Measurements from ENCODE around the gene TMEM126A.

DNA sequence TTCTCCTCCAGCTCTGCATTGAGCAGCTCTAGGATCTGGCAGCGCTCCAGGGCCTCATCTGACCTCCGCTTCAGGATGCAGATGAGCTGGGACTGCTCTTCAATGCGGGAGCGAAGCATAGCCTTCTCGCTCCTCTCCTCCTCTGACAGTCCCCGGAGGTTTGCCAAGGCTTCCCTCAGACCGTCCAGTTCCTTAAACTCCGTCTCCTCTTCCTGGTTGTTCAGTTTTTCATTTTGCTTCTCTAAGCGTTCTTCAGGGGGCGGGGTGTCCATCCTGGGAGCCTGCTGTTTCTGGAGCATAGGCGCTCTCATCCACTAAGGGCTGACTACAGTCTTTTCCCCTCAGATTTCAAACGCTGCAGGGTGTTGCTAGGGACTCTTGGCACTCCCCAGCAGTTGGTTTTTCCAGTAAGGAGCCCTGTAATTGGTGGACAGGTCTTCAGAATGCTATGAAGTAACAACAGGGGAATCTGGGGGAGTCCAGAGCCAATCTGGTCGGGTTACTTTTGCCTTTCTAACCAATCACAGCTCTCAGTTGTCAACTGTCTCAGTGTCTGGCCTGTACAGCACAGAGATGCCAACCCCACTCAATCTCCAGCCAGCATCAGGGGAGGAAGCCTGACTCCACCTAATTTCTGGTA is 38.2 kb downstream of the TMEM126A start, which contains the start of gene CCDC89:
- TF ChIP-seq, protein P1, sequence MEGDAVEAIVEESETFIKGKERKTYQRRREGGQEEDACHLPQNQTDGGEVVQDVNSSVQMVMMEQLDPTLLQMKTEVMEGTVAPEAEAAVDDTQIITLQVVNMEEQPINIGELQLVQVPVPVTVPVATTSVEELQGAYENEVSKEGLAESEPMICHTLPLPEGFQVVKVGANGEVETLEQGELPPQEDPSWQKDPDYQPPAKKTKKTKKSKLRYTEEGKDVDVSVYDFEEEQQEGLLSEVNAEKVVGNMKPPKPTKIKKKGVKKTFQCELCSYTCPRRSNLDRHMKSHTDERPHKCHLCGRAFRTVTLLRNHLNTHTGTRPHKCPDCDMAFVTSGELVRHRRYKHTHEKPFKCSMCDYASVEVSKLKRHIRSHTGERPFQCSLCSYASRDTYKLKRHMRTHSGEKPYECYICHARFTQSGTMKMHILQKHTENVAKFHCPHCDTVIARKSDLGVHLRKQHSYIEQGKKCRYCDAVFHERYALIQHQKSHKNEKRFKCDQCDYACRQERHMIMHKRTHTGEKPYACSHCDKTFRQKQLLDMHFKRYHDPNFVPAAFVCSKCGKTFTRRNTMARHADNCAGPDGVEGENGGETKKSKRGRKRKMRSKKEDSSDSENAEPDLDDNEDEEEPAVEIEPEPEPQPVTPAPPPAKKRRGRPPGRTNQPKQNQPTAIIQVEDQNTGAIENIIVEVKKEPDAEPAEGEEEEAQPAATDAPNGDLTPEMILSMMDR (IDR thresholded peaks at IDR 0.05; ENCODE audit: poor library complexity) = no peak
- TF ChIP-seq EZH2phosphoT487 (IDR thresholded peaks at IDR 0.05; ENCODE audit: low read depth, severe bottlenecking, unreplicated experiment) = no peak

Data from hepatocyte (in vitro differentiated cells).